Ecto neural progenitor cell (in vitro differentiated cells): ENCODE measurements around the gene PEX6.
"Not testable (repeated sequence)": the region's sequence is repeated elsewhere in the genome, so short reads cannot be mapped to it uniquely, and the experiment has no call there.

ENCODE experiments used
- DNase-seq: peaks from one replicate; pipeline ENCODE4 v3.0.0-alpha.2; 2018; ENCODE audit warnings: low spot score

The PEX6 gene

DNA sequence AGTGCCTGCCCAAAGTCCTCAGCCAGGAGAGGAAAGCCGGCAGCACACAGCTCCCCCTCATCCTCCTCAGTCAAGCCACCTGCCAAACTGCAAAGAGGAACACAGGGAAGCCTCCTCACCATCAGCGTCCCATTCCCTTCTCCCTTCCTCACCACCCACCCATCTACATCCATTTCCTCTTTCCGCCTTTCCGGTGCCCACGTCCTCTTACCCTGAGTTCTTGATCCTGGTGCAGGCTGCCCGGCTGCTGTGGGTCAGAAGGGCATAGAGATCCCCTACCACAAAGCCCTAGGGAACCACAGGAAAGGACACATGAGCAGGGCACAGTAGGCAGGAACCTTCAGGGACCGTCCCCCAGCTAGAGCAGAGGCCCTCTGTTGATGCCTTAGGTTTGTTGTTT, 12.4 kb downstream of the PEX6 start:
- no peak for DNase-seq

DNA sequence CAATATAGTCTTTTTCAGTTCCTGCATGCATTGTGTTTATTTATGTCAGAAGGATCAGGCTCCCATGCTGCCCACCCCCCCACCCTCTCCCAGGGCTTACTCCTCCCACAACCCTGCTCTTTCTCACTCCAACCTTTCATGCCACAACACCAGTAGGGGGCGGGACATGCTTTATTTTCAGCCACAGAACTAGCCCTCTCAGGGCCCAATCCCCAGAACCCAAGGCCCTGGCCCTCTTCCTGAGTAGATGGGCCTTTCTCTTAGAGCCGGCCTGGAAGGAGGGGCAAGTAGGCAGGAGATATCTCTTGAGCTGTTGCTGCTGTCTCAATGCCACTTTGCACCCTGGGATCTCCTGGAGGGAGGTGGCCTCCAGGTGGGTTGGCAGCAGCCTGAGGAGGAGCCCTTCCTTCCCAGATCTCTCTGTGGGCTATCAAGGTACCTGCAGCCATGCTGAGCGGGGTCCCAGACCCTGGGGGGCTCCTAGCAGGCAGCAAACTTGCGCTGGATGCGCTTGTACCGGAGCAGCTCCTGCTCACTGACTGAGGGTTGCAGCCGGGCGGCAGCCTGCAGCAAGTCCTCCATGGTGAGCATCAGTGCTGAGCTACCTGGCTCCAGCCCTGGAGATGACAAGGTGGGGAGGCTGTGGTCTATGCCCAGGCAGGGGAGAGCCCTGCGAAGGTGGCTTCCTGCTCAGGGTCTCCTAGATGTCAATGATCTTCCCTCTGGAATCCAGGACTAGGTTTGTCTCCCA, 15.0 kb downstream of the PEX6 start:
- DNase-seq, result peak; percentile 75

DNA sequence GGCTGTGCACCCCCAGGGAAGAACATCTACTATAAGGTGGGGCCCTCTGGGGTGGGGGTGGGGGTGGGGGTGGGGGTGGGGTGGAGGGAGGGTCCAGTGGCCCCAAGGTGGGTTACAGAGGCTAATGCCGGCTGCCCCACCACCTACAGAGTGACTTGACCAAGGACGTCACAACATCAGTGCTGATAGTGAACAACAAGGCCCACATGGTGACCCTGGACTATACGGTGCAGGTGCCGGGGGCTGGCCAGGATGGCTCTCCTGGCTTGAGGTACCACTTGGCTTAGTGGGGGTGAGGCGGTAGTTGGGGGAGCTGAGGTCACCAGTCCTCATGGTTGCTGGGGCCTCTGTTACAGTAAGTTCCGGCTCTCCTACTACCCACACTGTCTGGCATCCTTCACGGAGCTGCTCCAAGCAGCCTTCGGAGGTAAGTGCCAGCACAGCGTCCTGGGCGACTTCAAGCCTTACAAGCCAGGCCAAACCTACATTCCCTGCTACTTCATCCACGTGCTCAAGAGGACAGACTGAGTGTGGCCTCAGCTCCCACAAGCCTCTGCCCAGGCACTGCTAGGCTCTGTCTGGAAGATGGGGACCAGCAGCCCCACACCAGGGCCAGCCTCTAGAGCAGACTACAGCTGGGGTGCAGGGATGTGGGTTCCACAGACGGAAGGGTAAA, 15.7 kb downstream of the PEX6 start:
- no peak for DNase-seq

DNA sequence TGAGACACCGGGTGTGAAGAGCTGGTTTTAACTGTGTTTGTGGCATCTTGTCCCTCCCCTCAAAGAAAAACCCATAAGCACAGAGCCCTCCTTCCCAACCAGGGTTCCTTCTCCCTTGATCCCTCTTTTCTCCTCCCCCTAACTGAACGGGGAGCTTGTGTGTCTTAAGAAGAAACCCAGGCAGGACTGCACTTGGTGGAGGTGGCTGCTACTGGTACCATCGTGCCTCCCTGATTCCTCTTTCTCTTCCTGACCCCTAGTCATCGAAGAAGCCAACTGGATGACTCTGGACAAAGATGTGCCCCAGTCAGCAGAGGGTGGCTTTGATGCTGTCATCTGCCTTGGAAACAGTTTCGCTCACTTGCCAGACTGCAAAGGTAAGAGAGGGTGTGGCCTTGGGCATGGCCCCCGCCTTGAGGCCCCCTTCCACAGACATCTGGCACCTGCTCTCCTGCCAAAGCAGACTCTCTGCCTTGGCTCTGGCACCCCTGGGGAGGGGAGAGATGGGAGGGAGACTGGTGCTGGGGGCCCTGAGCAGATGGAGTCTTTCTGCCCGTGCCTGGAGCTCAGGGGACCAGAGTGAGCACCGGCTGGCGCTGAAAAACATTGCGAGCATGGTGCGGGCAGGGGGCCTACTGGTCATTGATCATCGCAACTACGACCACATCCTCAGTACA, 16.3 kb downstream of the PEX6 start:
- no peak for DNase-seq

DNA sequence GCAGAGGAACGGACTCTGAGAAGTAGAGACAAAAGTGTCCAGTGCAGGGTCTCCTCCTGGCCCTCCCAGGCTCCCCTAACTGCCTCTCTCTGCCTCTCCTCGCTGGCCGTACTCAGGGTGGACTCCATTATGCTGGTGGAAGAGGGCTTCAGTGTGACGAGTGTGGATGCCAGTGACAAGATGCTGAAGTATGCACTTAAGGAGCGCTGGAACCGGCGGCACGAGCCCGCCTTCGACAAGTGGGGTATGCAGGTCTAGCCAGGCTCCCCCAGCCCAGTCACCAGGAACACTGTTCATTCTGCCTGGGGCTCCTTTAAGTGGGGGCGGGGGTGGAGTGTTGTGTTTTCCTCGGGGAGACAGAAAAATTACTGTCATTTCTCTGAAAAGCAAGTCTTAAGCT, 16.9 kb downstream of the PEX6 start:
- DNase-seq, result no peak

DNA sequence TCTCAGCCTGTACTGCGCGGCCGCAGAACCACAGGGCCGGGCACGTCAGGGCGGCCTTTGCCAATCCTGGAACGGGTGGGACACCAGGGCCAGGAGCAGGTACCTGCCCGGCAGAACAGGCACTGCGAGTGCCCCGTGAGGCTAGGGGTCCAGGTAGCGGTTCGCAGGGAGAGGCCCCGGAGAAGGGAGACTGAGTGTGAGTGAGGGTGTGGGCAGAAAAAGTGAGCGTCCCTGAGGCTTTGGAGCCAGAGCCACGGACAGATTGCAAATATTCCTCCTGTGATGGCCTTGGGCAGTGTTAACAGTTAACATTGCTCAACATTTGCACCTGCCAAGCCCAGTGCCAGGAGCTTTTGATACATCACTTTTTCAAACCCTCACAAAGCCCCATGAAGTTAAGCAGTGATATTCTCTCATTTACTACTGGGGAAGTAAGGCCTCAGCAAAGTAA, 17.9 kb downstream of the PEX6 start:
- no peak for DNase-seq

DNA sequence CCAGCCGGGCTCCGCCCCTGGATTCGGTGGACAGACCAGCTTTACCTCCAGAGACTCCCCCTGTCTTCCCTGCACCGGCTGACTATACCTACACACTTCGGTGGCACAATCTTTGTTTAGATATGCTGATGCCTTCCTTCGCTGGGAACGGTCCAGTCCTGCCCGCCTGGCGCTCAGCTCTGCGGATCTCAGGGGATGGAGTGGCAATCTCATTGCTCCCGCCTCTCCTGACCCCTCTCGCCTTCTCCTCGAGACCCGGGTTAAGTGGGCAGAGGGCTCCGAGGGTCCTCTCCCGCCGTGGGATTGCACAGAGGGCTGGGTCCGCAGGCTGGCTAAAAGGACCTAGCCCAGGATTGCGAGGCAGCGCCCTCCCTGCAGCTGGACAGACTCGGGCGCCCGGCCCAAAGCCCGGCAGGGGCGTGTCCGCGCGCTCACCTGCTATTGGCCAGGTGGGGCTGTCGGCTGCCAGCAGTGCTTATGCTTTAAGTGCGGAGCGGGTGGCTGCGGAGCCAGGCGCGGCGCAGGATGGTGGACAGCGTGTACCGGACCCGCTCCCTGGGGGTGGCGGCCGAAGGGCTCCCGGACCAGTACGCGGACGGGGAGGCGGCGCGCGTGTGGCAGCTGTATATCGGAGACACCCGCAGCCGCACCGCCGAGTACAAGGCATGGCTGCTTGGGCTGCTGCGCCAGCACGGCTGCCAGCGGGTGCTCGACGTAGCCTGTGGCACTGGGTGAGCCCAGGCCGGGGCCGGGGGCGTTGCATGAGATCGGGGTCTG, 18.6 kb downstream of the PEX6 start, which contains the start of gene GNMT:
Gene GNMT (plus strand): TSS at position 512 of the 777 bp plus-strand sequence. CDS start 14 bp downstream, at position 526.
- DNase-seq, result peak; percentile 78

DNA sequence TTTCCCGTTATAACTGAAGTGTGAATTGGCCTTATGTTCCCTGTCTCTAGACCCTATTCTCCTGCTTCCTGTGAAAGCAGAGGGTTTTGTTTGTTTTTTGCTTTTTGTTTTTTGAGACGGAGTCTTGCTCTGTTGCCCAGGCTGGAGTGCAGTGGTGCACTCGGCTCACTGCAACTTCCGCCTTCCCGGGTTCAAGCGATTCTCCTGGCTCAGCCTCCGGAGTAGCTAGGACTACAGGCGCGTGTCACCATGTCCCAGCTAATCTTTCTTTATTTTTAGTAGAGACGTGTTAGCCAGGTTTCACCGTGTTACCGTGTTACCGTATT, 19.1 kb downstream of the PEX6 start:
- DNase-seq, result no peak

DNA sequence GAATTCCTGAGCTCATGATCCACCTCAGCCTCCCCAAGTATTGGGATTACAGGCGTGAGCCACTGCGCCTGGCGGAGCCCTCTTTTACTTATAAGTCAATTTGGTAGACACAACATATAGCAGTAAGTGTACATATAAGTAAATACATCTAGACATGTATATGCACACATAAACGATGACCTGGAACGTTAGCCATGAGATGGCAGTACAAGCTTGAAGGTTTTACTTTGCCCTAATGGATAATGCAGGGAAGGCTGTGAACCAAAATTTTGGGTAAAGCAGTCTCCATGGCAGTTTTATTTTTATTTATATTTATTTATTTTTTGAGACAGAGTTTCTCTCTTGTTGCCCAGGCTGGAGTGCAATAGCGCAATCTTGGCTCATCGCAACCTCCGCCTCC, 20.9 kb downstream of the PEX6 start:
- DNase-seq, result no peak

DNA sequence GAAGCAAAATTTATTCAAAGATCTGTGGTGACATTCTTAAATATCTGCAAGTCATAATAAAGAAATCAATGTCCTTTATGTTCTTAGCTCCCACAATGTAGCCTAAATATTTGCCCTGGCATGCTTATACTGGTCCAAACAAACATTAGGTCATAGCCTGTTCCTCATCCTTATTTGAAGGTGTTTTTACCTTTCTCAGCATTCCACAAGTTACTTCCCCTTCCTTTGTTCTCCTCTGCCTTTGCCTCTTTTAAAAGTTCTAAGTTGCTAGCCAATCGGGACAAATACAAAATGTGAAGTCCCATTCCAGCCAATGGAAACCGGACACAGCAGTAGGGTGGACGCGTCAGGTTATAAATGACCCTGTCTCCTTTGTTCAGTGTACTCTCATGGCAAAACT, 24.6 kb downstream of the PEX6 start:
- not testable (repeated sequence) for DNase-seq

DNA sequence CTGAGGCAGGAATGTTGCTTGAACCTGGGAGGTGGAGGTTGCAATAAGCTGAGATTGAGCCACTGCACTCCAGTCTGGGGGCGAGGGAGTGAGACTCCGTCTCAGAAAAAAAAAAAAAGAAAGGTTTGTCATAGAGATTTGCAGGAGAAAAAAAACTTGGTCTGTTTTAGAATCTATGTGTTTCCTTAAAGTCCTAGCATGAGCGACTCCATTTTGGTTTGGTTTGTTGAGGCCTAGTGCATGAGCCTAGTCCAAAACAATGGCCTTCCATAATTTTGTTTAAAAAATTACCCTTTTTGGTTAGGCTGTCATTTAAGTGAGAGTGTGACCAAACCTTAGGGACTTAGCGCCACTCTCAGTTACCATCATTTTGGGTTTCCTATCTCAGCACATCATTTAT, 26.6 kb downstream of the PEX6 start:
- DNase-seq, result no peak

DNA sequence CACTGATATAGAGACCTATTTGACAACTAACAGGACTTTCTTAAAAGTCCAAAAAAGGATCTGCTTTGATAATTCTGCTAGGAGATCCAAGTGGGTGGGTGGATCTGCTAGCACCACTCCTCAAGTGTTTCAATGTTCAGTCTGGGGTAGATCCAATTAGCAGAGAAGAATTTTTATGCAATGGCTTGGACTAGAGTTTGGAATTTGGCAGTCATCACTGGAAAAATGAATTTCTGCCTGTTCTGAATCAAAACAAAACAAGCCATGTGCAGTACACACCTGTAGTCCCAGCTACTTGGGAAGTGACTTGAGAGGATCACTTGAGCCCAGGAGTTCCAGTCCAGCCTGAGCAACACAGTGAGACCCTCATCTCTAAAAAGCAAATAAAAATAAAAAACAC, 31.0 kb downstream of the PEX6 start:
- DNase-seq, result no peak

DNA sequence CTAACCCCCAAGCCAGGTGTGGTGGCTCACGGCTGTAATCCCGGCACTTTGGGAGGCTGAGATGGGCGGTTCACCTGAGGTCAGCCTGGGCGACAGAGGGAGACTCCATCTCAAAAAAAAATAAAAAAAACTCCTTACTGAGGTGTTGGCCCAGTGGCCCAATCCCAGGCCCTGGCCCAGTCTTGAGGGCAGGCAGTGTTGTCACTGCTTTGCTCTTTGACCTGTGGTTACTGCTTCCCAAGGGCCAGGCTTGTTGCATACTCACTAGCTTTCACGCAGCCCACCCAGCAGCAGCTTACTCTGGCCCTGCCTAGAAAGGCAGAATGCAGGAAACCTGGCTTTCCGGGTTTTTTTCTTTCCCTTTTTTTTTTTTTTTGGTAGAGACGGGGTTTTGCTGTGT, 36.5 kb downstream of the PEX6 start:
- no peak for DNase-seq

DNA sequence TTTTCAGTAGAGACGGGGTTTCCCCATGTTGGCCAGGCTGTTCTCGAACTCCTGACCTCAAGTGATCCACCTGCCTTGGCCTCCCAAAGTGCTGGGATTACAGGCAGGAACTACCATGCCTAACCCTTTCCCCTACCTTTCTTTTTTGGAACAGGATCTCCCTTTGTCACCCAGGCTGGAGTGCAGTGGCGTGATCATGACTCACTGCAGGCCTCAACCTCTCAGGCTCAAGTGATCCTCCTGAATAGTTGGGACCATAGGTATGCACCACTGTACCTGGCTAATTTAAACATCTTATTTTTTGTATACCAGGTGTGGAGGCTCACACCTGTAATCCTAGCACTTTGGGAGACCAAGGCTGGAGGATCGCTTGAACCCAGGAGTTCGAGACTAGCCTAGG, 37.6 kb downstream of the PEX6 start:
- not testable (repeated sequence) for DNase-seq

DNA sequence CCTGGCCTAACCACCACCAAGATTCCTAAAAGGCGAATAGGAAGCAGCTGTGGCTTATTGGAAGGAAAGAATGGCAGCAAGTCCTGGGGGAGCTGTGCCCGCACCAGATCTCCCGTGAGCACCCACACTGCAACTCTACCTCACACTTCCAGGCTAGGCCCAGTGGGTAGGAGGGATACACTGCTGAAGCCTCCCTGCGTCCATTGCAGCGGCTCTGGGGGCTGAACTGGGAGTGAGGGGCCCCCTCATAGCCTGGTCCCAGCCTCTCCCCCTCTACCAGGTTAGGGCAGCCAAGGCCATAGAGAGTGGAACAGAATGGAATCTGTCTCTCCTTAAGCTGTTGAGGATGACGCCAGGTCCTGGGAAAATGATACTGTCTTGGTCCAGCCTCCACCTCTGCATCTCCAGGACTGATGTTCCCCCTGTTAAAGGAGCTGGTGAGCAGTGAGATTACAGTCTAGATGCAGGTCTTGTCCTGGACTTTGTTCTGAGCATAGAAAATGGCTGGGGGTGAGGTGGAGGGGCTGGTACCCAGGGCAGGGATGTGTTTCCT, 38.4 kb downstream of the PEX6 start:
- no peak for DNase-seq

DNA sequence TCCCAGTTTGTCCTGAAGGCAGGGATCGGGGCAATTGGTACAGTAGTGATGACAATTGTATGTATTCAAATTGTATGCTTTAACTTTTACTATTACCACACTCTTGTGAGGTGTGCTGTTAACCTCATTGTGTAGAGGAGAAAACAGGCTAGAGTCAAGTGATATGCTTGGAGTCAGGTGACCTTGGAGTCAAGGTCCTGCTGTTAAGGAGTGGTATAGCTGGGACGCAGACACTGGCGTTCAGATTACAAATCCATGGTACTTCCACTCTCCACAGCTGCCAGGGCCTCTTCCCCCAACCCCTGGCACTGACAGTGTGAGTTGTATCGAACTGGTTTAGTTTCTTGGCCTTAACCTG, 39.2 kb downstream of the PEX6 start:
- no peak for DNase-seq

DNA sequence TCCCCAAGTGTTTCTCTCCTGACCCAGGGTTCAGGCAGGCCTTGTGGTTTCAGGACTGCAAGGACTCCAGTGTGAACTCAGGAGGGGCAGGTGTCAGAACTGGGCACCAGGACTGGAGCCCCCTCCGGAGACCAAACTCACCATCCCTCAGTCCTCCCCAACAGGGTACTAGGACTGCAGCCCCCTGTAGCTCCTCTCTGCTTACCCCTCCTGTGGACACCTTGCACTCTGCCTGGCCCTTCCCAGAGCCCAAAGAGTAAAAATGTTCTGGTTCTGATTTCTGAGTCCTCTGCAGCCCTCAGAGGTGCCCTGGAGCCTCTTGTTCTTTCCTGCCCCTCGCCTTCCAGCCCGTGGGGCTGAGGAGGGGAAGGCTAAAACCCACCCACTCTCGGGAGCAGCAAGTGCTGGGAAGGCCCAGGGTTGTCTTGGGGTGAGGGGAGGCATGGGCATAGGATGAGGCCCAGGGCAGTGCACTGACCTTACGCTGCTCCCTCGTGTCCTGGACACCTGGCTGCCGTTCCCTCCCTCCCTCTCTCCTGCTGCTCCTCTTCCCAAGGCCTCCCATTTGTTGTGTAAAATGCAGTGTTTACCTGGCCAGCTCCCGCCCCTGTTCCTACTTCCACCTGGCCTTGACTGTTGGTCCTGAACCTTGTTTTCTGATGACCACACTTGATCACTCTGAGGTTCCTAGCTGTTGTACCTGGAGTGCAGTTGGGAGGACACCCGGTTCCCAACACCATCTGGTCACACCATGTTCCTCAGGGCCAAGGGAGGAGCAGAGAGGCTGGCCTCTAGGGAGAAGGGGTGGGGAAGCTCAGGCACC, 39.8 kb downstream of the PEX6 start:
- no peak for DNase-seq

DNA sequence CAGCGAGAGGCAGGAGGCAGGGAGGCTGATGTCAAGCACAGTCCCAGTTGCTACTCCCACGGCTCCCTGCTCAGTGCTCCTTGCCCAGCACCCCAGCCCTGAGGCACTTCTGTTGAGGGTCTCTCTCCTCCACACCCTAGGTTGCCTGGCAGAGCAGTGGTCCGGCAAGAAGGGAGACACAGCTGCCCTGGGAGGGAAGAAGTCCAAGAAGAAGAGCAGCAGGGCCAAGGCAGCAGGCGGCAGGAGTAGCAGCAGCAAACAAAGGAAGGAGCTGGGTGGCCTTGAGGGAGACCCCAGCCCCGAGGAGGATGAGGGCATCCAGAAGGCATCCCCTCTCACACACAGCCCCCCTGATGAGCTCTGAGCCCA, 40.6 kb downstream of the PEX6 start:
- DNase-seq, result no peak

DNA sequence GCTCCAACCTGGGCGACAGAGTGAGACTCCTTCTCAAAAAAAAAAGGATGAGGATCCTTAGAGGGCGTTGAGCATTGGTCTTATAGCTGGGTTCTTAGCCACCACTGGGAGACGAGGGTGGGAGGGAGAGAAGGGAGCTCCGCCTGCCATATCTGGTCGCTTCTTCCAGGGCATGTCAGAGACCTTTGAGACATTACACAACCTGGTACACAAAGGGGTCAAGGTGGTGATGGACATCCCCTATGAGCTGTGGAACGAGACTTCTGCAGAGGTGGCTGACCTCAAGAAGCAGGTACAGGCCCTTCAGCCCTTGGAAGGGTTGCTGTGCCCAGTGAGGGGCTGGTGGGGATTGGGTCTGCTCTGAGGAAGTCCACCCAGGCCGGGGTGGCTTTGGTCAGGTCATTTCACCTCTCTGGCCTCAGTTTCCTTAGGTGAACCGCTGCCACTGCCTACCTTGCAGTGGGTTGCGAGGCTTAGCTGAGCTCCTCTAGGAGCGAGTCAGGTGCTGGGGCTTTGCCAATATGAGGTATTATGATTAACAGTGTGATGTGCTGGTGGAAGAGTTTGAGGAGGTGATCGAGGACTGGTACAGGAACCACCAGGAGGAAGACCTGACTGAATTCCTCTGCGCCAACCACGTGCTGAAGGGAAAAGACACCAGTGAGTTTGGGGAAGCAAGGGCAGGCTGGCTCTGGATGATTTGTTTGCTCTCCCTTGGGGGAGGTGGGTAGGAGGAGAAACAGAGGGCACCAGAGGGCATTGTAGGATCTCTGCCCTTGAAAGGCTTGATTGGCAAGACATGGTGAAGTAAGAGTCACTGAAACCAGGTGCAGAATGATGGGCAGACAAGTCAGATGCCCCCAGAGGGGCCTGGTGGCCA, 41.2 kb downstream of the PEX6 start:
- no peak for DNase-seq

DNA sequence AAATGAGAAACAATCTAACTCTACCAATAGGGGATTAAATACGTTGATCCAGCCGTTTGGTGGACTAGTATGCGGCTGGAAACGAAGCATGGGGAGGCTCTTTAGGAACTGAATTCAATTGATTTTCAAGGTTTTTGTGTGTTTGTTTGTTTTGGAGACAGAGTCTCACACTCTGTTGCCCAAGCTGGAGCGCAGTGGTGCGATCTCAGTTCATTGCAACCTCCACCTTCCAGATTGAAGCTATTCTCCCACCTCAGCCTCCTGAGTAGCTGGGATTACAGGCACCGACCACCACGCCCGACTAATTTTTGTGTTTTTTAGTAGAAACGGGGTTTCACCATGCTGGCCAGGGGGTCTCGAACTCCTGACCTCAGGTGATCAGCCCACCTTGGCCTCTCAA, 42.6 kb downstream of the PEX6 start:
- no peak for DNase-seq
